NCI-H69 (cell line): ENCODE results near the gene TXNRD1.
A peak's percentile ranks its signal among the peaks of the same experiment; 100 is the strongest.
"Not testable (repeated sequence)": the region's sequence is repeated elsewhere in the genome, so short reads cannot be mapped to it uniquely, and the experiment has no call there.

Experiments
- DNase-seq: peaks from one replicate; lab custom pipeline; 2025; lab: John Stamatoyannopoulos, UW

The TXNRD1 gene

GRCh38 chr12:104304261-104305009 is 88.9 kb downstream of the TXNRD1 start:
- DNase-seq: no peak

- DNase-seq: no peak
These were observed 89.8 kb downstream of the TXNRD1 start for GRCh38 chr12:104305349-104305748.

- no peak for DNase-seq
These were observed 90.8 kb downstream of the TXNRD1 start for GRCh38 chr12:104306376-104306775.

GRCh38 chr12:104306943-104307654 is 91.5 kb downstream of the TXNRD1 start:
- DNase-seq: no peak

- DNase-seq: peak; percentile 18
These were observed 92.0 kb downstream of the TXNRD1 start for GRCh38 chr12:104307655-104308000.

- DNase-seq: peak; percentile 77
These were observed 93.9 kb downstream of the TXNRD1 start for GRCh38 chr12:104309446-104309993.

- DNase-seq: no peak
These were observed 95.4 kb downstream of the TXNRD1 start for GRCh38 chr12:104310751-104311633.

GRCh38 chr12:104312202-104312601 is 96.6 kb downstream of the TXNRD1 start:
- DNase-seq: no peak

- DNase-seq: no peak
These were observed 97.1 kb downstream of the TXNRD1 start for GRCh38 chr12:104312654-104313053.

GRCh38 chr12:104313568-104314241 is 98.1 kb downstream of the TXNRD1 start:
- DNase-seq: no peak

- DNase-seq: no peak
These were observed 98.6 kb downstream of the TXNRD1 start for GRCh38 chr12:104314242-104314614.

- DNase-seq: no peak
These were observed 100.0 kb downstream of the TXNRD1 start for GRCh38 chr12:104315326-104316224.

- DNase-seq: no peak
These were observed 101.4 kb downstream of the TXNRD1 start for GRCh38 chr12:104316936-104317335.

GRCh38 chr12:104317538-104318210 is 102.1 kb downstream of the TXNRD1 start:
- no peak for DNase-seq

- DNase-seq: no peak
These were observed 103.4 kb downstream of the TXNRD1 start for GRCh38 chr12:104319028-104319427.

- DNase-seq: no peak
These were observed 104.5 kb downstream of the TXNRD1 start for GRCh38 chr12:104319918-104320626.

GRCh38 chr12:104320627-104321024 is 105.0 kb downstream of the TXNRD1 start:
- no peak for DNase-seq

- no peak for DNase-seq
These were observed 106.4 kb downstream of the TXNRD1 start for GRCh38 chr12:104321949-104322348.

- not testable (repeated sequence) for DNase-seq
These were observed 107.0 kb downstream of the TXNRD1 start for GRCh38 chr12:104322533-104322932.
